Measurements from ENCODE around the gene DDIT4. TPM values are rescaled to one million over a fixed set of nuclear protein-coding genes. Genes with fewer than 3 reads are reported as not detected.
"Not testable (repeated sequence)": the region's sequence is repeated elsewhere in the genome, so short reads cannot be mapped to it uniquely, and the experiment has no call there.

Gene DDIT4
- total RNA-seq, 1 experiment from 2014 or later: 266 TPM

DNA sequence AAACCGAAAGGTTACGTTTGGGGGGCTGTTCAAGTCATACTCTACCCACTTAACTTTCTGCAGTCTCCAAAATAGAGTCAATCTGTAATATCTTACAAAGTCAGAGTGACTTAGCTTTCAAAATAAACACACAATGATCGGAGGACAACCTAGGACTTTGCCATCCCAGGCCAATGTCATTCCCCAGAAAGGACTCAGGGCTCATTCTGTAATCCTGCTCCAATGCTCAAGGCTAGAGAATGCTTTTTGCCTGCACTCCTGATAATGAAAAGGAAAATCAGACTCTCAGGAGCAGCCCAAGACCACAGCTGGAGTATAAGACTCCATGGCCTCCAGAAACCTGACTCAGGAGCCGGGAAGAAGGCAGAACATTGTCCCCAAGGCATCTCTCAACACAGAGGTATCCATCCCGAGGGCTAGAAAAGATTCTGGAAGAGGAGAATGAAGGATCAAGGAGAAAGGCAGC is 29.1 kb upstream of the DDIT4 start:
- H3K4me3 ChIP-seq: no peak overlapping the region
- no peak for DNase-seq
- H3K27me3 ChIP-seq: no peaks in the 10 kb centered on the region
- no peaks in the 10 kb centered on the region for H3K36me3 ChIP-seq
- no peaks in the 10 kb centered on the region for H3K9me3 ChIP-seq

DNA sequence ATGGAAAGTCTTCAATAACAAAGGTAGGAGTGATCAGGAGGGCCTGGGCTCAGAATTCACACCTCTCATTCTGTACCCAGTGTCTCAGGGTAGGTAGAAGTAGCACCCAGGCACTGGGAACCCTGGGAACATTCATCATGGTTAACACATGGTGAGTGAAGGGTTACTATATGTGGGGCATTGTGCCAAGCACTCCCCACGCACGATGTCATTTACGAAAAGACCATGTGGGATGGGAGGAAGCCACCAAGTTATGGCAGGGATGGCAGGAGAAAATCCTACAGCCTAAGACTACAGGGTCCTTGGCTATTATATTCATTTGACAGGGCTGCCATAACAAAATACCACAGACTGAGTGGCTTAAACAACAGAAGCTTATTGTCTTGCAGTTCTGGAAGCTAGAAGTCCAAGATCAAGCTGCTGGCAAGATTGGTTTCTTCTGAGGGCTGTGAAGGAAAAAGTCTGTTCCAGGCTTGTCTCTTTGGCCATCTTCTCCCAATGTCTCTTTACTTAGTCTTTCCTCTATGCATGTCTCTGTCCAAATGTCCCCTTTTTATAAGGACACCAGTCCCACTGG is 27.7 kb upstream of the DDIT4 start:
- no peaks in the 10 kb centered on the region for H3K27me3 ChIP-seq
- H3K9me3 ChIP-seq: no peaks in the 10 kb centered on the region
- no peaks in the 10 kb centered on the region for H3K36me3 ChIP-seq
- H3K4me3 ChIP-seq: no peak overlapping the region
- no peak for DNase-seq

DNA sequence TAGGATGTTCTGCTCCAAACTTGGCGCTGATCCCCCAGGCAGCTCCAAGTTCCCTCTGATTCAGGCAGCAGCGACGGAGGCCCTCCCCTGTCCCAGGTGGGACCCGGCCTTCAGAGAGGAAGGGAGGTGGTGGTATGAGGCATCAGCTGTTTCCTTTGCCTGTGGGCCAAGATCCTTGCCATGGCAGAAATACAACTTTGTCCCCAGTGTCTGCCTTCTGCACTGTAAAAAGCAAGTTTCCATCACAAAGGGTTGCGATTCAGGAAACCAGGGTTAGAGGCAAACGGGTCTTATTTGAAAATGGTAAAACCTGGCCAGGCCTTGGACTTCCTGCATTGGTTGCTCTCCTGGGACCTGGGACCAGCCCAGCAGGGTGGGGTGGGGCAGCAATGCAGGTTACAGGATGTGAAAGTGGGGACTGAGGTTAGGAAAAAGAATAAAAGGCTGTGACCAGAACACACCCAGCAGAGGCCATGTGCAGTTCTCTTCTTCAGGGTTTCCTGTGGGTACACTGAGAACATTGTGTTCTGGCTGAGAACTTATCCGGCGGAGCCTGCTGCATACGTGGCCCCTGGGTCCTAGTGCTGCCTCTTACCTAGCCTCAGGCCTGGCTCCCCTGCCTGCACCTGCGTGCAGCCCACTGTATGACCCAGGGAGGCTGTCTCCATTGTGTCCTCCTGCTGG is 25.1 kb upstream of the DDIT4 start:
- Histone ChIP-seq H3K27me3 (no peaks in the 10 kb centered on the region), H3K4me3 (0 out of 2 replicates have a peak overlapping the region, but pooled peaks have one; percentile 6), H3K36me3 (no peaks in the 10 kb centered on the region), H3K9me3 (no peaks in the 10 kb centered on the region)
- no peak for DNase-seq

- H3K4me3 ChIP-seq, H3K36me3 ChIP-seq, DNase-seq, H3K9me3 ChIP-seq, H3K27me3 ChIP-seq: not testable (repeated sequence)
Measured at GRCh38 chr10:72249176-72249862, 24.4 kb upstream of the DDIT4 start.

- Histone ChIP-seq H3K4me3 (no peak overlapping the region), H3K36me3 (no peaks in the 10 kb centered on the region), H3K27me3 (no peaks in the 10 kb centered on the region), H3K9me3 (no peaks in the 10 kb centered on the region)
- peak; percentile 84 for DNase-seq
Measured at GRCh38 chr10:72250666-72251065, 23.1 kb upstream of the DDIT4 start.

DNA sequence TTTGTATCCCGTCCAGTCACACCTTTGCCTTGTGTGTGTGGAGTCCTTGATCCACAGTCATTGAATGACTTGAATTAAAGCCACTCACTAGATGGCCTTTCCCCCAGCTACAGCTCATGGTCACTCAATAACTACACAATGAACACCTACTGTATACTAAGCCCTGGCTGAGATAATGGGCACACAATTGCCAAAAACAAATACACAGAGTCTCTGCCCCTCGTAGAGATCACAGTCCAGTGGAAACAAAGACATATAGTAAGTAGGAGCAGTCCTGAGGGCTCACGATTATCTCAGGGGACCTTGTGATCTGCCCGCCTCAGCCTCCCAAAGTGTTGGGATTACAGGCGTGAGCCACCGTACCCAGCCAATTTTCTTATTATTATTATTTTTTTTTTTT is 22.1 kb upstream of the DDIT4 start:
- Histone ChIP-seq H3K36me3 (no peaks in the 10 kb centered on the region), H3K9me3 (no peaks in the 10 kb centered on the region), H3K4me3 (no peak overlapping the region), H3K27me3 (no peaks in the 10 kb centered on the region)
- no peak for DNase-seq

DNA sequence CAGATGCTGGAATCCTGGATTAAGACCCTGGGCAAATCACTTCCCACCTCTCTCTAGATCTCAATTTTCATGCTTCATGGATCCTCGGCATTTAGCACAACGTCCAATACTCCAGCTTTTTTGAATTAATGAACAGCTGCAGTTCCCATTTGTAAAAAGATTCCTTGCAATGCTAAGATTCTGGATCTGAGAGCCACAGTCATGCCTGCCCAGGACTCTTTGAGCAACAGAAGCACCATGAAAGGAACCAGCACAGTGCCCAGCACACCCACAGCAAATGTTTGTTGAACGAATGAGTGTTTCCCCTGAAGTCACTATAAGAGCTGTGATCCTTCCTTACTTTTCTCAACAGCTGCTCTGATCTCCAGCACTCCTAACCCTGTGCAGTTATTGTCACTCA is 20.8 kb upstream of the DDIT4 start:
- DNase-seq: no peak
- Histone ChIP-seq H3K36me3 (no peaks in the 10 kb centered on the region), H3K4me3 (no peak overlapping the region), H3K27me3 (no peaks in the 10 kb centered on the region), H3K9me3 (no peaks in the 10 kb centered on the region)

DNA sequence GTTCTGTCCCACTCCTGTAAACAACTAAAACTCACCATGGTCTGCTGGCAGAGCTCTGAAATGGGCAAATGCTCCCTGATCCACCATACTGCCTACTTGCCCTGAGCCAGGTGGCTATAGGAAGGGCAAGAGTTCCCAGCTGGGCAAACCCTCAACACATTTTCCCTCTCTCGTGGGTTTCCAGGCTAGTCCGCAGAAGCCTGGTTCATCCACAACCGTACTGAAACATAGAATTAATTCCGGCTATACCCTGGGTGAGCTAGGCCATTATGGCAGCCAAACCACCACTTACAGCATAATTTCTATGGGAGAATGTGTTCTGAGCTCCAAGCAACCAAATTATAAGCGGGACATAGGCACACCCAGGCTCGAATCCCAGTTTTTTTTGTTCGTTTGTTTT is 20.1 kb upstream of the DDIT4 start:
- DNase-seq: no peak
- H3K9me3 ChIP-seq: no peaks in the 10 kb centered on the region
- H3K27me3 ChIP-seq: no peaks in the 10 kb centered on the region
- no peak overlapping the region for H3K4me3 ChIP-seq
- H3K36me3 ChIP-seq: no peaks in the 10 kb centered on the region

- H3K36me3 ChIP-seq: no peaks in the 10 kb centered on the region
- peak; percentile 94 for DNase-seq
- H3K9me3 ChIP-seq: no peaks in the 10 kb centered on the region
- no peak overlapping the region for H3K4me3 ChIP-seq
- no peaks in the 10 kb centered on the region for H3K27me3 ChIP-seq
Measured at GRCh38 chr10:72254813-72255568, 18.7 kb upstream of the DDIT4 start.

- H3K36me3 ChIP-seq: no peaks in the 10 kb centered on the region
- no peaks in the 10 kb centered on the region for H3K27me3 ChIP-seq
- no peak overlapping the region for H3K4me3 ChIP-seq
- H3K9me3 ChIP-seq: no peaks in the 10 kb centered on the region
- DNase-seq: no peak
Measured at GRCh38 chr10:72255977-72256729, 17.6 kb upstream of the DDIT4 start.

GRCh38 chr10:72257051-72257892 is 16.5 kb upstream of the DDIT4 start:
- no peak overlapping the region for H3K4me3 ChIP-seq
- H3K27me3 ChIP-seq: no peaks in the 10 kb centered on the region
- no peak for DNase-seq
- no peaks in the 10 kb centered on the region for H3K36me3 ChIP-seq
- no peaks in the 10 kb centered on the region for H3K9me3 ChIP-seq

GRCh38 chr10:72258617-72259016 is 15.1 kb upstream of the DDIT4 start:
- H3K4me3 ChIP-seq: no peak overlapping the region
- no peak for DNase-seq
- H3K36me3 ChIP-seq: no peaks in the 10 kb centered on the region
- H3K27me3 ChIP-seq: no peaks in the 10 kb centered on the region
- no peaks in the 10 kb centered on the region for H3K9me3 ChIP-seq

DNA sequence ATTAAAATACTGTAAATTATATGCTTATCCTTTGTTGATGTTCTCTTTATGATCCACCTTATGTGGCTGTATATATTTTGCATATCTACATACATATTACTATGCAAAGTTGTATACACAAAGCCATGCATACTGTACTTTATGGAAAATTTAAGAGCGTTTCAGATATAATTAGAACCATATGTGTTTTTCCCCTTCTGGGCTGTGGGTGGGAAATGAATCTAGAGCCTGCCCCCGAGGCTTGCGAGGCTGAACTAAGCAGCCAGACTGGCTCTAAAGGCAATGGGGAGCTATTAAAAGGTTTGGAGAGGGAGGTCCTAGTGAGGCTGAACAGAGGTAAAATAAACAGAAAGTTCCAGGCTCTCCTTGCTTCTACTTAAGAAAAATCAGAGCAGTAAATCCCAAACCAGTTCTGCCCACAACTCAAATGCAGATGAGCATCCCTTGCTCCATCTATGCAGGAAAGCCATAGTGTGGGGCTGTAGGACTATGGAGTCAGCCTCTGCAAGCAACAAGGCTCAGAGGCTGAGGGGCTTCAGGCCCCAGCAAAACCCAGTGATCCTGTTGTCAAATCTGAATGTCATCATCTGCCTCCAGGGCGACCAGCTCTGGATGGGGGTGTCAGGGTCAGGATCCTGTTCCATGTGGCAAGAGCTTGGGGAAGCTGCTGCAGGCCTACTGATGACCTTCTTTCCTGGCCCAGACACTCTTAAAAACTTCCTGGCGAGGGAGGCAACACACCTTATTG is 14.1 kb upstream of the DDIT4 start:
- Histone ChIP-seq H3K9me3 (no peaks in the 10 kb centered on the region), H3K4me3 (no peak overlapping the region), H3K27me3 (no peaks in the 10 kb centered on the region), H3K36me3 (no peaks in the 10 kb centered on the region)
- DNase-seq: no peak

GRCh38 chr10:72260239-72260975 is 13.3 kb upstream of the DDIT4 start:
- DNase-seq: peak; percentile 64
- no peaks in the 10 kb centered on the region for H3K36me3 ChIP-seq
- H3K27me3 ChIP-seq: no peaks in the 10 kb centered on the region
- peak overlapping the region; percentile 51 for H3K4me3 ChIP-seq
- H3K9me3 ChIP-seq: no peaks in the 10 kb centered on the region
